GM18517 (cell line): ENCODE measurements around the gene RBMY1F.
"Not testable (repeated sequence)": the region's sequence is repeated elsewhere in the genome, so short reads cannot be mapped to it uniquely, and the experiment has no call there.

Experiments used
- ATAC-seq: cut with Tn5 transposase; IDR thresholded peaks from one replicate; pipeline ENCODE4 v1.9.1; 2021; ENCODE audit warnings: mild to moderate bottlenecking, moderate library complexity; ENCODE audit not compliant: unreplicated experiment

Gene RBMY1F

DNA sequence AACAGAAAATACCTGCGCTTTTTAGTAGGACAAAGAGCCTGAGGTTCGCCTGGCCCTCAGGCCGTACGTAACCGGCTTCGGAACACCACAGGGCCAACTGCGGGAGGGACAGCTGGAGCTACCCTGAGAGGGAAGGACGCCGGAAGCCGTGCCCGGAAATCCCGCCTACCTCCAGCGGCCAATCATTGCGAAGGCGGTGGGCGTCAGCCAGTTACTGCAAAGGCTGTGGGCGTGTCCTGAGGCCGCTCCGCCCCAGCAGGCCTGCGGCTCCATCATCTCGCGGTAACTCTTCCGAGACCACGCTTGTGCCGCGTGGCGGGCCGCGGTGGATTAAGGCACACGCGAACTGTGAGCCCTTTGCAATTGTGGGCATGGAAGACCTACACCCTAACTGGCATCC is at the start of gene RBMY1F:
TSS of gene RBMY1F (minus strand) at position 101 of the 400 bp plus-strand sequence. CDS start 1,954 bp downstream, outside the sequence.
- not testable (repeated sequence) for ATAC-seq

DNA sequence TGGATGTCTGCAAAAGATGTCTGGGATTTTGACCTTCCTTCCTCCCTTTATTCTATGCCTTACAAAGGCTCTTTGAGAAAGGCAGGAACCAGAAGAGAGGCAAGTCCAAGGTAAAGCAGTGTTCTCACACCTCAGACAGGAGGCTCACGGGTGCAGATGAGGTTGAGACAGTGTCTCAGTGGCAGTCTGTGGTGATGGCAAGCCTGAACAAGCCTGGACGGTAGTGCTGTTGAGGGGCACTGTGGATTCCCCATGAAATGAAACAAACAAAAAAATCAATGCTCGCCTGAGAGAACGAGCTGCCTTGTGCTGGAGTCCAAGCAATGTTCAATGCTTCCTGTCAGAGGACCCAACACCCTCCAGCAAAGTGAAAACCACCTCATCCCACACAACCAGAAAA is 31.6 kb downstream of the RBMY1F start:
- not testable (repeated sequence) for ATAC-seq

DNA sequence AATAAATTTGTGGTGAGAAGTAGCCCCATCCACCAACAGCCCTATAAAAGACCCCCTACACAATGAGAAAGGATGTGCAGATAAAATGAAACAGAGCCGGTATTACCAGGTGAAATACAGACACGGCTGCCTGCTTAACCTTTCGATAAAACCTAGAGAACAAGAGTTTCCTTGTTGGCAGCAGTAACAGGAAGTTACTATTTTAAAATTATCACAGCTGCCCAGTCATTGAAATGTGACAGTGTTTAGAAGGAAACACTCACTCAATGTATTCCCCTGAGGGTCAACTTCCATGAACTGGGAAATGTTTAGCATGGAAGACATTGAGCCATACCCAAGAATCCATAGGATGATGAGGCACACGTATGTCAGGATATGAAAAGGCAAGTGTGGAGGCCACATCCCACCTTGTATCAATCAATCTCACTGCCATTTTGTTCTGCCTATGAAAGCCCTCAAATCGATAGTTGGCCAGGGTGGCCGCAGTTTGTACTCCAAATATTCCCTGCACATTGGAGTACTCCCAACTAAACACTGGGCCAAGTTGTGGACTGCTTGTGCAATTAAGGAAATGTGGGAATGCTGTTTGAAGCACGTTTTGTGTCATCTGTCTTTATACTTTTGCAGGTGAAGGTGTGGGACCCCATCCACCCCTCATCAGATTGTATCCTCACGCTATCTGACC is 41.6 kb downstream of the RBMY1F start:
- ATAC-seq: not testable (repeated sequence)

DNA sequence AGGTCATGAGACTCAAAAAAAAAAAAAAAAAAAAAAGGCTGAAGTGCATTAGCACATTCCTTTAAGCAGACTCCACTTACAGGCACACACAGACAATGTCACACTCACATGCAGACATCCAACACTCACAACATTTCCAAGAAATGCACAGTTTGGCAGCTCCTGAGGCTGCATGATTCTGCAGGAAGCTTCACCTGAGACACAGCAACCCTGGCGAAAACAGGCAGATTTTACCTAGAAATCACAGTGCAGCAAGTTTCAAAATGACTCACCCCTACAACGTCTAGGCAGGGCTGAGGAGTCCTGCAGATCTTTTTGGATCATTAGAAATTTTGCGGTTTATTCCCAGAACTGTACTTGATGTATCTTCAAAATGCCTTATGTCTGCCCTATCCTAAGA is 48.0 kb downstream of the RBMY1F start:
- ATAC-seq: not testable (repeated sequence)

DNA sequence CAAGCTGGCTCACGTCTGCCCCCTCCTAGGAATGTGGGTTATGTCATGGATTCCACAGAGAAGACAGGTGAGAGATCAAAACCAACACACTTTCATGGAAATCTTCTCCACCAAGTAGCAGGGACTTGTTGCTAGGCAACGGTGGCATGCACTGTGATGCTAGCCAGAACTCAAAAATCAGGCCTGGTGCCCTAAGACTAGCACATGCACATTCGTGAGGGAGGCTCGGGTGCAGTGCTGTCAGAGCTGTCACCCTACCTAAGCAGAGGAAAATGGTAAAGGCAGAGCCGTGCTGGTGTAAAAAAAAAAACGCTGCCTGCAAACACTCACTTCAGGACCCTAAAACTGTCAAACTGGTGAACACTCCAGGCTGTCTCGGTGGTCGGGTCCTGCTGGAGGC is 52.2 kb downstream of the RBMY1F start:
- not testable (repeated sequence) for ATAC-seq
